GM21390 (cell line): ENCODE results near the gene KIF1A.
"Not testable (repeated sequence)": the region's sequence is repeated elsewhere in the genome, so short reads cannot be mapped to it uniquely, and the experiment has no call there.

Source experiments
- ATAC-seq: cut with Tn5 transposase; IDR thresholded peaks from one replicate; pipeline ENCODE4 v1.9.1; 2021; ENCODE audit not compliant: unreplicated experiment

Gene KIF1A

GRCh38 chr2:240788482-240788881, 31.5 kb downstream of the KIF1A start:
- no peak for ATAC-seq

DNA sequence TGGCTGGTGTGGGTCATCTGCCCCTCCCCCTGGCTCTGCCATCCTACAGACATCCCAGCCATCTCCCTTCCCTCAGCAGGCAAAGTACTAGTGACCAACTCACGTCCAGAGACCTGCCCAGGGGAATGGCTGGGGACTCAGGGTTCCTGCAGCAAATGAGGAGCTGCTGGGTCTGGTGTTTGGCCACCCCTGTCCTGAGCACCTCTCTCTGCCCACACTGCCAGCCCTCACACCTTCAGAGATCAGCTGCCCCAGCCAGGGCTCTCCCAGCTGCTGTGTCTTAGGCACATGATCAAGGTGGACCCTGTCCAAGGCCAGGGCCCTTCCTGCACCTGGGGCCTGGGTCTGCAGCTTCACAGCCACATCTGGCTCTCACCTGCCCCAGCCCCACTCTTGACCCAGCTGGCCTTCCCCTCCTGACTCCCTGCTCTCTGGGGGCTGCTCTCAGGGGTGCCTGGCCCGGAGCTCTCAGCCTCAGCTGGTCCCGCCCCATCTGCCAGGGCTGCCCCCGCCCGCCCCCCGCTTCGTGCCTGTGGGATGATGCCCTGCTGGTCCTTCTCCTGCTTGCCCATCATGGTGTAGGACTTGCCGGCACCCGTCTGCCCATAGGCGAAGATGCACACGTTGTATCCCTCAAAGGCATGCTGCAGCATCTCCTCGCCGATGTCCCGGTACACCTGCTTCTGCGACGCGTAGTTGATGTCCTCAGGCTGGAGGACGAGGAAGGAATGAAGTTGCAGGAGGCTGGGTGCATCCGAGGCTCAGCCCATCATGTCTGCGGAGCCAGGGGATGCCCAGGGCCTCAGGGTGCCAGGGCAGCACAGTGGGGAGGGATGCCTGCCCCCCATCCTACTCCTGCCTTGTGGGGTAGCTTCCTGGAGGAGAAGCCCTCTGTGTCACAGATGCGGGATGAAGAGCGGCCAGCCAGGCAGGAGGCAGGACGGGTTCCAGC, 32.2 kb downstream of the KIF1A start:
- ATAC-seq, result no peak

- no peak for ATAC-seq
Observed at GRCh38 chr2:240786871-240787311, 33.1 kb downstream of the KIF1A start.

GRCh38 chr2:240786355-240786841, 33.6 kb downstream of the KIF1A start:
- no peak for ATAC-seq

GRCh38 chr2:240785424-240786335, 34.3 kb downstream of the KIF1A start:
- no peak for ATAC-seq

DNA sequence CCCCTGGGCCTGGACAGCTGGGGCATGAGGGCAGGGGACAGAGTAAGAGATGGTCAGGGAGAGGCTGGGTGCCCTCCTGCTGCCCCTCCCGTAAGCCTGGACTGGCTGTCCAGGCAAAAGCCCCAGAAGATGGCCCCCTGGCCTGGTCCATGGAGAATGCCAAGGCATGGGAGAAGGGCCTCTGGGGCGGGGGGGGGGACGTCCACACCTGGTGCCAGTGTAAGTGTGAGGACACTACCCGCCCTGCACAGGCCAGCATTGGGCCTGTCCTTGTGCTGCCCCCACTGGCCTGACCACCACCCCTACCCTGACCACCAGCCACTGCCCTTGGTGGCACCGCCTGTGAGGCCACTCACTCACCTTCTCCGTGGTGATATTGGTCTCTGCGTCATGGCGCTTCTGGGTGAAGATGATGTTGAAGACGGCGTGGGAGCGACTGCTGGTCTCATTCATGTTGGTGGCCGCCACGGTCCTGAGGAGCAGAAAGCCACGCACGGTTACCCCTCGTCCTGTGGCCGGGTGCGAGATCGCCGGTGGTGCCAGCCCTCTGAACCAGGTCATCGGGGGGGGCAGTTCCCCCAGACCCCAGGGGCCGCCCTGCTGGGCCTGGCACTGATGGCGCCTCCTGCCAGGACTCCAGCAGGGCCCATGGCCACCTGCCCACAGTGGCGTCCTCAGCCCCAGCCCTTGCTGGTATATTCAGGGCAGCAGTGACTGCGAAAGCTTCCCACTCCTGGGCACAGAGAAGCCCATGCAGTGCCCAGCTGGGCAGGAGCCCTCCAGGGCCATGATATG, 35.2 kb downstream of the KIF1A start:
- no peak for ATAC-seq

DNA sequence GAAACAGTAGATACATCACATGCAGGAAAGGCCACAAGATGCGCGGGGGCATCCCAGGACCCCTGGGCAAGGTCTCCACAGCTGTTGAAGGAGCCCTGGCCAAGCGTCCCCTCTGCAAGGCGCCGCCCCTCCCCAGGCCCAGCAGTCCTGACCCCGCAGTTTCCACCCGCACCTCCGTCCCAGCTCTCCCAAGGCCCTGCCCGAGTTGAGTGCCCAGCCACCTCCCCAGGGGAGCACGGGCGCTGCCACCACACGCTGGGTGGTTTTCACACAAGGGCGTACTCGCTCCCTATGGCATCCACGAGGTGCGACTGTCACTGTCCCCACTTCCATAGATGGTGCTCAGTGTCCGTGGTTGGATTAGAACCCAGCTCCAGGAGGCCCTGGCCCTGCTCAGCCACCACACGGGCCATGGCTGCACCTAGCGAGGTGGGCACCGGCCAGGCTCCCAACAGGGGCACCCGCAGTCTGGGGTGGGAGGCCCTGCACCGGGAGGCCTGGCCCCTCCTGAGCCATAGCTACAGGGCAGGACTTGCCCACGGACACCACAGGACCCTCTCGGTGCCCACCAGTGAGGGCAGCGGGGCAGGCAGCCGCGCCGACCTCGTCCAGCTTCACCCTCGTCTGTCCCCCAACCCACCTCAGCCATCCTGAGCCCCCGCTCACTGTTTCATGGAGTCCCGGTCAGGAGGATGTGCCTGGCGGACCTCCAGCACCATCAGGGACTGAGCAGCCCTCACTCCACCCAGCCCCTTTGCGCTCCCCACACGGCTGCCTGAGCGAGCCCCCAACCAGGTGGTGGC, 36.0 kb downstream of the KIF1A start:
- ATAC-seq, result no peak

DNA sequence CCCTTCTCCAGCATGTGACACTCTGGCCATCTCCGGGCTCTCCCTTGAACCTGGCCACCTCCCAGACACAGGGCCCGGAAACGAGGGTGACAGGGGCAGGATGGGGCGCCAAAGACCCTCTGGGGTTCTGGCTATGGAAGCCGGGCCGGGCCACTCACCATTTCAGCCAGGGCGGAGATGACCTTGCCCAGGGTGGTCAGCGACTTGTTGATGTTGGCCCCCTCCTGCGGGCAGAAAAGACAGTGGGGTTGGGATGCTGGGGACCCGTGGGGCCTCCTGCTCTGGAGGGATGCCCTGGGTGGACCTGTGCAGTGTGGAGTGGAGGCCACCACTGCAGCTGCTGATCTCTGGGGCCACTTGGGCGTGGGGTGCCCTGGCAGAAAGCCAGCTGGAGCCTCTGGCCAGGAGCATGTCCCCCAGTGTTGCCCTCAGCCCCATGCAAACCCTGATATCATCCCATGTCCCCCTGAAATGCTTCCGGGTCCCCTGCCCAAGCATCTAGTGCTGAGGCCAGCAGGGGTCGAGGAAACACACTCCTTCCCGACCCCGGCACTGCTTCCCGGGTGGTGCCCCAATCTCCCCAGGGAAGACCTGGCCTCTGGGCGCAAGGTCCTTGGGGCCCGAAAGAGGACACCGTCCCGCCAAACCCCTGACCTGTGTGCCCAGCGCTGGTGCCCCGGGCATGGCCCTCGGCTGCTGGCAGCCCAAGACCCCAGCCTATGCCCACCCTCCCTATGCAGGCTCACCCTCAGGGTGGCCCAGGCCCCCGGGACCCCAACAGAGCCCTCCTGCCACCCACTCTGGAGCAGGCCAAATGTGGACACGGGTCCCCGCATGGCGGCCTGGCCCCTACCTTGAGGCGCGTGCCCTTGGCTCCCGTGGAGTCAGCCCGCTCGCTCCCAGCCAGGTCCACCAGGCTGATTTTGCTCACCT, 36.9 kb downstream of the KIF1A start:
- ATAC-seq, result no peak

GRCh38 chr2:240782221-240782885, 37.7 kb downstream of the KIF1A start:
- ATAC-seq, result no peak

- no peak for ATAC-seq
Observed at GRCh38 chr2:240781471-240782220, 38.4 kb downstream of the KIF1A start.

DNA sequence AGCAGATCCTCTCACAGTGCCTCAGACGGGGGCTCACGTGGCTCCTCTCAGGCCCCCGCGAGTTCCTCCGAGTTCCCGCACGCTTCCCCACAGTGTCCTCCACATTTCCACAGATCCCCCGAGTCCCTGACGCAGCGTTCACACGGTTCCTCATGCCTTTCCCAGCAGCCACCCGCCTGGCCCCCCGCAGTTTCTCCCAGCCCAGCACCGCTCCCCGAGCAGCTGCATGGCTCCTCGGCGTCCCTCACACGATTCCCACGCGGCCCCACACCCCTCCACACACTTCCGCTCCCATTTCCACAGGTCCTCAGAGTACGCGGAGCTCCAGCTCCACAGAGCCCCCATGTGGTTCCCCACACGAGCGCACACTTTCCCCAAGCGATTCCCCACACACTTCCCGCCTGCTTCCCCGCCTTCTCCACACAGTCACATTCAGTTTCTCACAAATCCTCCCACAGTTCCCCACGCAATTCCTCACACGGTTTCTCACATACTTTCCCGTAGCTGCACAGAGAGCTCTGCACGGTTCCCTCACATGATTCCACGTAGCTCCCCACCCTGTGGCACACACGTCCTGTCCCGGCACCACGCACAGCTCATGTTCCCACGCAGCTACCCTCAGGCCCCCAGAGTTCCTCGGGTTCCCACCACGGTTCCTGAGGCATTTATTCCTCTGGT, 39.9 kb downstream of the KIF1A start:
- ATAC-seq, result no peak

DNA sequence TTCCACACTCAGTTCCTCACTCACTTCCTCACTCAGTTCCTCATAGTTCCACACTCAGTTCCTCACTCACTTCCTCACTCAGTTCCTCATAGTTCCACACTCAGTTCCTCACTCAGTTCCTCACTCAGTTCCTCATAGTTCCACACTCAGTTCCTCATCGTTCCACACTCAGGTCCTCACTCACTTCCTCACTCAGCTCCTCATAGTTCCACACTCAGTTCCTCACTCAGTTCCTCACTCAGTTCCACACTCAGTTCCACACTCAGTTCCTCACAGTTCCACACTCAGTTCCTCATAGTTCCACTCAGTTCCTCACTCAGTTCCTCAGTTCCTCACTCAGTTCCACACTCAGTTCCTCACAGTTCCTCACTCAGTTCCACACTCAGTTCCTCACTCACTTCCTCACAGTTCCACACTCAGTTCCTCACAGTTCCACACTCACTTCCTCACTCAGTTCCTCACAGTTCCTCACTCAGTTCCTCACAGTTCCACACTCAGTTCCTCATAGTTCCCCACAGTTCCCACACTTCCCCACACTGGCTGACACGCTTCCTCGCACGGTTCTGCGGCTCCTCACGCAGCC, 40.7 kb downstream of the KIF1A start:
- ATAC-seq, result not testable (repeated sequence)

DNA sequence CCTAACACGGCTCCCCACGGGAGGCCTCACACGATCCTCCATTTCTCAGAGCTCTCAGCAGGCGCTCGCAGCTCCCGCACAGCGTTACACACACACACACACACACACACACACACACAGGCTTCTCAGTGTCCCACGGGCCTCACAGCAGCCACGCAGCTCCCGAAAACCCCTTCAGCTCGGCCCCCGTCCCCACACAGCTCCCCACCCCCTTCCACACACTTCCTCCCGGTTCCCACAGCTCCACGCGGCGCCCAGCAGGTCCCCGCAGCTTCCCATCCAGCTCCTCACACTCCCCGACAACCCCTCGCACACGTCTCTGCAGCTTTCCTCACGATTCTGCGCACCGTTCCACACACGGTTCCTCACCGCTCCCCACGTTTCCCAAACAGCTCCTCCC, 41.6 kb downstream of the KIF1A start:
- ATAC-seq, result no peak

- no peak for ATAC-seq
Observed at GRCh38 chr2:240777456-240778212, 42.4 kb downstream of the KIF1A start.

GRCh38 chr2:240775905-240776304, 44.1 kb downstream of the KIF1A start:
- no peak for ATAC-seq

- no peak for ATAC-seq
Observed at GRCh38 chr2:240774856-240775255, 45.2 kb downstream of the KIF1A start.
